Pancreas (tissue), 10 donors: ENCODE results near the gene FASTKD2. TPM values are rescaled to one million over a fixed set of nuclear protein-coding genes. Genes with fewer than 3 reads are reported as not detected.

Experiments
- ATAC-seq, 4 donors: fragments of 200-7000 bp; cut with Tn5 transposase; one replicate each; pipeline versions ENCODE4 v1.8.0 to v1.9.1; 2020; ENCODE audit warnings: mild to moderate bottlenecking in 4 of 4, moderate library complexity in 4 of 4
- DNase-seq, 6 donors: peaks; one replicate each; pipeline ENCODE4 v3.0.0-alpha.2; 2020
- FAIRE-seq: peaks from 2 replicates; lab custom pipeline; 2012; peaks lifted over from hg19 to GRCh38; lab: Jason Lieb, UNC
- H3K27ac ChIP-seq, 4 donors: fragments of 200-600 bp; sonication (generic); 1 replicate in 3 of 4; 2 replicates in 1 of 4; pipeline versions ENCODE4 v1.5.0 to v1.8.0; 2020
- H3K27me3 ChIP-seq, 4 donors: fragments of 200-600 bp; one replicate each; pipeline ENCODE4 v1.8.0; 2021
- H3K36me3 ChIP-seq, 3 donors: fragments of 200-600 bp; sonication (generic) in 1 of 3; one replicate each; pipeline versions ENCODE4 v1.5.0 to v1.8.0; 2020 to 2021
- H3K4me1 ChIP-seq, 3 donors: fragments of 200-600 bp; one replicate each; pipeline ENCODE4 v1.8.0; 2021
- H3K4me3 ChIP-seq, 4 donors: fragments of 200-600 bp; sonication (generic) in 2 of 4; one replicate each; pipeline versions ENCODE4 v1.5.0 to v1.8.0; 2020 to 2021
- H3K9me3 ChIP-seq, 4 donors: fragments of 200-600 bp; one replicate each; pipeline ENCODE4 v1.8.0; 2021
- CTCF ChIP-seq, 4 donors: fragments of 200-600 bp; sonication (generic) in 3 of 4; IDR thresholded peaks; one replicate each; pipeline versions ENCODE4 v1.5.0 to v1.8.0; 2021; ENCODE audit warnings: antibody characterized with exemption in 4 of 4
- WGBS, 2 donors: extraction: QIAGEN DNeasy Blood & Tissue Kit; methylation state at CpG; one replicate each; pipeline ENCODE4 v1.1.7; 2013; 5-methylcytosine and 5-hydroxymethylcytosine counted together
- intact Hi-C, 3 donors: fragments of 100-400 bp; cut with DNase I; formaldehyde crosslinking; loops; one replicate each; pipeline versions ENCODE4 v1.11.1 to v1.14.2; 2022
- polyA plus RNA-seq, 2 donors: library from polyadenylated mRNA; stranded (reverse); fragments of 200-250 nt; gene quantifications; one replicate each; pipeline ENCODE4 v1.2.3, GENCODE V29; 2013
- total RNA-seq, 6 donors: library from RNA; stranded (reverse); fragmentation: NEBNext Ultra II Directional in 4 of 6; extraction: Animal tissue kit (Norgen Biotek cat#: 25700) in 4 of 6; gene quantifications; one replicate each; pipeline versions ENCODE4 v1.2.1 to v1.2.4, GENCODE V29; 2021 to 2023
- donor health status: healthy with polysubstance abuse.
- donor health status: DM: no; HTN: no; CAD: no; lungs with moderate emphysema.
- donor health status: DM: no; HTN: no; CAD: no.
- donor health status: control.
- donor health status: control.
- donor health status: Bipolar disorder and iron deficiency.
- donor health status: DM: yes; HTN: yes; CAD: no.
- donor health status: DM: no; HTN: no; CAD: no.
- donor health status: DM: no; HTN: no; CAD: no.
- donor health status: DM: yes; HTN: yes; CAD: no.

Gene FASTKD2
- total RNA-seq (10 to 100 TPM in 3 of 6 donors, 1 to 10 TPM in 3; 7.3 to 11.6 (median 10.2) TPM), polyA plus RNA-seq (10 to 100 TPM in 1 of 2 donors, 1 to 10 TPM in 1; 3.6 to 11.9 TPM)

- peak within 1 kb of the TSS; percentile 60 to 85 (median 82) for H3K27ac ChIP-seq
- ATAC-seq, result peak; percentile 95 to 98 (median 98)
- WGBS, 2 donors, result 0% methylated on average over 46 of the region's 46 CpGs
- H3K9me3 ChIP-seq, result no peaks in the 10 kb centered on the region
- H3K36me3 ChIP-seq, result peaks cover 0 to 5% (median 0%) of the 10 kb centered on the region in 3 donors
- DNase-seq, result peak; percentile 79 to 90 (median 86)
- no peaks in the 10 kb centered on the region for H3K27me3 ChIP-seq
- intact Hi-C loops, result no loop called here
- FAIRE-seq, result no peak
- peaks cover 0 to 13% (median 0%) of the 10 kb centered on the region in 3 donors for H3K4me1 ChIP-seq
- no peak for TF ChIP-seq CTCF (IDR thresholded peaks at IDR 0.05)
- peak within 1 kb of the TSS; percentile 70 to 81 (median 72) for H3K4me3 ChIP-seq
Observed at GRCh38 chr2:206765242-206766056, at the start of gene FASTKD2, which contains the start of gene MDH1B. TSS of gene FASTKD2 (plus strand) at chr2:206765606. CDS start at chr2:206766694, 1,088 bp downstream. TSS of gene MDH1B (minus strand) at chr2:206765328. CDS start at chr2:206765271, 57 bp downstream.

- no peak for TF ChIP-seq CTCF (IDR thresholded peaks at IDR 0.05)
- no peak overlapping the region for H3K4me3 ChIP-seq
- no peaks in the 10 kb centered on the region for H3K4me1 ChIP-seq
- H3K36me3 ChIP-seq, result no peaks in the 10 kb centered on the region
- 63 to 66% methylated on average over 3 of the region's 3 CpGs for WGBS, 2 donors
- no peaks in the 10 kb centered on the region for H3K27me3 ChIP-seq
- no peak overlapping the region for H3K27ac ChIP-seq
- no peak for ATAC-seq
- no peaks in the 10 kb centered on the region for H3K9me3 ChIP-seq
- intact Hi-C loops, result no loop called here
- no peak for FAIRE-seq
- DNase-seq, result no peak
Observed at GRCh38 chr2:206716623-206717022, 48.8 kb upstream of the FASTKD2 start.

- intact Hi-C loops, result no loop called here
- Histone ChIP-seq H3K4me3 (no peak within 1 kb of the TSS), H3K27me3 (no peaks in the 10 kb centered on the region), H3K36me3 (no peaks in the 10 kb centered on the region), H3K9me3 (no peaks in the 10 kb centered on the region), H3K27ac (no peak within 1 kb of the TSS), H3K4me1 (no peaks in the 10 kb centered on the region)
- FAIRE-seq (no peak), DNase-seq (no peak), ATAC-seq (no peak)
- no peak for TF ChIP-seq CTCF (IDR thresholded peaks at IDR 0.05)
- WGBS, 2 donors, result 58 to 65% methylated on average over 1 of the region's 1 CpG
Observed at GRCh38 chr2:206718296-206718695, 47.1 kb upstream of the FASTKD2 start, which contains the start of gene DYTN. TSS of gene DYTN (minus strand) at chr2:206718396. CDS start at chr2:206718279, 117 bp downstream.

- FAIRE-seq, result no peak
- Histone ChIP-seq H3K27ac (no peak overlapping the region), H3K36me3 (no peaks in the 10 kb centered on the region), H3K4me1 (no peaks in the 10 kb centered on the region), H3K9me3 (no peaks in the 10 kb centered on the region), H3K27me3 (no peaks in the 10 kb centered on the region), H3K4me3 (no peak overlapping the region)
- WGBS, 2 donors, result 64 to 74% methylated on average over 4 of the region's 4 CpGs
- no peak for TF ChIP-seq CTCF (IDR thresholded peaks at IDR 0.05)
- ATAC-seq, result no peak
- intact Hi-C loops, result no loop called here
- DNase-seq, result no peak
Observed at GRCh38 chr2:206721256-206721920, 44.0 kb upstream of the FASTKD2 start.
